Measurements from ENCODE around the gene FBXL15. TPM values are rescaled to one million over a fixed set of nuclear protein-coding genes. Genes with fewer than 3 reads are reported as not detected.

Gene FBXL15
- total RNA-seq, 1 experiment from 2014 or later, result 24.6 TPM

DNA sequence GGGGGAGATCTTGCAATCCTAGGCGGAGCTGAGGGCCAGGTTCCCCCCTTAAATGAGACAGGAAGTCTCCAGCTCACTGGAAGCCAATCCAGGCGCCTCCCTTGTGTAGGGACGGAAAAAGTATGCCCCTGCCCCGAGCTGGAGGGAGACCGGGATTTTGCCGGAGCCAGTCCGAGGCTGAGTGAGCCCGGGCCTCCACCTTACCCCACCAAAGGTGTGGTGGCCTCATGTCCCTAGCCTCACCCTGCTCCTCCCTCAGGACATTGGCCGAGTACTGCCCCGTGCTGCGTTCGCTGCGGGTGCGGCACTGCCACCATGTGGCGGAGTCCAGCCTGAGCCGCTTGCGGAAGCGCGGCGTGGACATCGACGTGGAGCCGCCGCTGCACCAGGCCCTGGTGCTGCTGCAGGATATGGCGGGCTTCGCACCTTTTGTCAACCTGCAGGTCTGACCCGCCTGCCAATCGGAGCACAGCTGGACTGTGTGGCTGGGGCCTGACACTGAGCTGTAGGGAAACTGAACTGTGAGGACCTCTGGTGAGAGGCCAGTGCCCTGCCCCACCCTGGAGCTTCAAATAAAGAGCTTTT lies 2.0 kb downstream of the FBXL15 start (continued):
- TF ChIP-seq, protein P1, sequence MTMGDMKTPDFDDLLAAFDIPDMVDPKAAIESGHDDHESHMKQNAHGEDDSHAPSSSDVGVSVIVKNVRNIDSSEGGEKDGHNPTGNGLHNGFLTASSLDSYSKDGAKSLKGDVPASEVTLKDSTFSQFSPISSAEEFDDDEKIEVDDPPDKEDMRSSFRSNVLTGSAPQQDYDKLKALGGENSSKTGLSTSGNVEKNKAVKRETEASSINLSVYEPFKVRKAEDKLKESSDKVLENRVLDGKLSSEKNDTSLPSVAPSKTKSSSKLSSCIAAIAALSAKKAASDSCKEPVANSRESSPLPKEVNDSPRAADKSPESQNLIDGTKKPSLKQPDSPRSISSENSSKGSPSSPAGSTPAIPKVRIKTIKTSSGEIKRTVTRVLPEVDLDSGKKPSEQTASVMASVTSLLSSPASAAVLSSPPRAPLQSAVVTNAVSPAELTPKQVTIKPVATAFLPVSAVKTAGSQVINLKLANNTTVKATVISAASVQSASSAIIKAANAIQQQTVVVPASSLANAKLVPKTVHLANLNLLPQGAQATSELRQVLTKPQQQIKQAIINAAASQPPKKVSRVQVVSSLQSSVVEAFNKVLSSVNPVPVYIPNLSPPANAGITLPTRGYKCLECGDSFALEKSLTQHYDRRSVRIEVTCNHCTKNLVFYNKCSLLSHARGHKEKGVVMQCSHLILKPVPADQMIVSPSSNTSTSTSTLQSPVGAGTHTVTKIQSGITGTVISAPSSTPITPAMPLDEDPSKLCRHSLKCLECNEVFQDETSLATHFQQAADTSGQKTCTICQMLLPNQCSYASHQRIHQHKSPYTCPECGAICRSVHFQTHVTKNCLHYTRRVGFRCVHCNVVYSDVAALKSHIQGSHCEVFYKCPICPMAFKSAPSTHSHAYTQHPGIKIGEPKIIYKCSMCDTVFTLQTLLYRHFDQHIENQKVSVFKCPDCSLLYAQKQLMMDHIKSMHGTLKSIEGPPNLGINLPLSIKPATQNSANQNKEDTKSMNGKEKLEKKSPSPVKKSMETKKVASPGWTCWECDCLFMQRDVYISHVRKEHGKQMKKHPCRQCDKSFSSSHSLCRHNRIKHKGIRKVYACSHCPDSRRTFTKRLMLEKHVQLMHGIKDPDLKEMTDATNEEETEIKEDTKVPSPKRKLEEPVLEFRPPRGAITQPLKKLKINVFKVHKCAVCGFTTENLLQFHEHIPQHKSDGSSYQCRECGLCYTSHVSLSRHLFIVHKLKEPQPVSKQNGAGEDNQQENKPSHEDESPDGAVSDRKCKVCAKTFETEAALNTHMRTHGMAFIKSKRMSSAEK (CRISPR knock-in tag; IDR thresholded peaks at IDR 0.05; ENCODE audit: borderline replicate concordance), result no peak
- no peak for TF ChIP-seq FOXJ3 (CRISPR knock-in tag; IDR thresholded peaks at IDR 0.05; ENCODE audit: borderline replicate concordance)
- TF ChIP-seq TCF7 (CRISPR knock-in tag; IDR thresholded peaks at IDR 0.05; ENCODE audit: low read depth), result no peak
- TF ChIP-seq ATF1 (CRISPR knock-in tag; IDR thresholded peaks at IDR 0.05), result no peak
- no peak; the same call in 1 of the 2 replicates for TF ChIP-seq ZNF423 (CRISPR knock-in tag; IDR thresholded peaks at IDR 0.05)

DNA sequence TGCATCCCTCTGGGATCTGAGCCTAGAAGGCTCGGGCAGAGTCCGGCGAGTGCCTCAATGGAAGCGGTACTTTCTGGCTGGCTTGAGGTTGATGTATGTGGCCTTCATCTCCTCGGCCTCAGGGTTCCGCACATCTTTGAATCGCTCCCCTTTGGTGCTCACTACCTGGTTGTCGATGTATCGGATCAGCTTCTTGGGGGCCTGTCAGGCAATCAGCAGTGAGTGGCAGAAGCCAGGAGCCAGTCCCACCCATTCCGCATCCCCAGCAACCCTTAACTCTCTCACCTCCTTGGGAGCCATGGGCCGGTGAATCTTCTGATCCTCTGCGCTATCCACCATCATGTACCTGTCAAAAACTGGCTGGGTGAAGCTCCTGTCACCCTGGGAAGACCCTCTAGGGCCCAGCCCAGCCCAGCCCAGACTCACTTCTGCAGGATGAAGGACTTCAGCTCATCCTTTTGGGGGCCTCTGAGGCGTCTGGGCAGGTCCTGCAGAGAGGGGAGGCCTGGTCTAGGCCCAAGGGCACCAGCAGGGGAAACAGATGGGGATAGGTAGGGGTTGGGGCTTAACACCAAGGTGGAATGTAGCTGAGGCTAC lies 2.8 kb downstream of the FBXL15 start:
- peaks cover 9% of the 10 kb centered on the region; the same call in 1 of the 2 replicates for H3K36me3 Mint-ChIP-seq
- CTCF ChIA-PET, result interaction anchor here (0.7 to 6.7 kb wide), 18 partner anchors 8 to 254 kb away, joined by 3 to 68 read pairs (median 24); partner anchors contain the start of genes C10orf95, CUEDC2, GBF1 and NFKB2
- POLR2A ChIA-PET, result interaction anchor here (0.8 to 5.0 kb wide), 4 partner anchors 8 to 50 kb away, joined by 3 to 34 read pairs (median 30); partner anchors contain the start of genes C10orf95 and CUEDC2
- DNase-seq (ENCODE audit: low spot score) (no peak), ATAC-seq (no peak)
- H3K27me3 Mint-ChIP-seq (ENCODE audit: low read depth), result peaks cover 8% of the 10 kb centered on the region
- peaks cover 9% of the 10 kb centered on the region for H3K4me1 Mint-ChIP-seq
- H3K4me3 Mint-ChIP-seq, result no peak overlapping the region
- H3K27ac Mint-ChIP-seq, result no peak overlapping the region
- H3K9me3 Mint-ChIP-seq, result no peaks in the 10 kb centered on the region
- TF ChIP-seq, protein P2, sequence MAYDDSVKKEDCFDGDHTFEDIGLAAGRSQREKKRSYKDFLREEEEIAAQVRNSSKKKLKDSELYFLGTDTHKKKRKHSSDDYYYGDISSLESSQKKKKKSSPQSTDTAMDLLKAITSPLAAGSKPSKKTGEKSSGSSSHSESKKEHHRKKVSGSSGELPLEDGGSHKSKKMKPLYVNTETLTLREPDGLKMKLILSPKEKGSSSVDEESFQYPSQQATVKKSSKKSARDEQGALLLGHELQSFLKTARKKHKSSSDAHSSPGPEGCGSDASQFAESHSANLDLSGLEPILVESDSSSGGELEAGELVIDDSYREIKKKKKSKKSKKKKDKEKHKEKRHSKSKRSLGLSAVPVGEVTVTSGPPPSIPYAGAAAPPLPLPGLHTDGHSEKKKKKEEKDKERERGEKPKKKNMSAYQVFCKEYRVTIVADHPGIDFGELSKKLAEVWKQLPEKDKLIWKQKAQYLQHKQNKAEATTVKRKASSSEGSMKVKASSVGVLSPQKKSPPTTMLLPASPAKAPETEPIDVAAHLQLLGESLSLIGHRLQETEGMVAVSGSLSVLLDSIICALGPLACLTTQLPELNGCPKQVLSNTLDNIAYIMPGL (CRISPR knock-in tag; IDR thresholded peaks at IDR 0.05), result no peak
- TF ChIP-seq TEAD4 (CRISPR knock-in tag; IDR thresholded peaks at IDR 0.05), result no peak
- TF ChIP-seq, protein P3, sequence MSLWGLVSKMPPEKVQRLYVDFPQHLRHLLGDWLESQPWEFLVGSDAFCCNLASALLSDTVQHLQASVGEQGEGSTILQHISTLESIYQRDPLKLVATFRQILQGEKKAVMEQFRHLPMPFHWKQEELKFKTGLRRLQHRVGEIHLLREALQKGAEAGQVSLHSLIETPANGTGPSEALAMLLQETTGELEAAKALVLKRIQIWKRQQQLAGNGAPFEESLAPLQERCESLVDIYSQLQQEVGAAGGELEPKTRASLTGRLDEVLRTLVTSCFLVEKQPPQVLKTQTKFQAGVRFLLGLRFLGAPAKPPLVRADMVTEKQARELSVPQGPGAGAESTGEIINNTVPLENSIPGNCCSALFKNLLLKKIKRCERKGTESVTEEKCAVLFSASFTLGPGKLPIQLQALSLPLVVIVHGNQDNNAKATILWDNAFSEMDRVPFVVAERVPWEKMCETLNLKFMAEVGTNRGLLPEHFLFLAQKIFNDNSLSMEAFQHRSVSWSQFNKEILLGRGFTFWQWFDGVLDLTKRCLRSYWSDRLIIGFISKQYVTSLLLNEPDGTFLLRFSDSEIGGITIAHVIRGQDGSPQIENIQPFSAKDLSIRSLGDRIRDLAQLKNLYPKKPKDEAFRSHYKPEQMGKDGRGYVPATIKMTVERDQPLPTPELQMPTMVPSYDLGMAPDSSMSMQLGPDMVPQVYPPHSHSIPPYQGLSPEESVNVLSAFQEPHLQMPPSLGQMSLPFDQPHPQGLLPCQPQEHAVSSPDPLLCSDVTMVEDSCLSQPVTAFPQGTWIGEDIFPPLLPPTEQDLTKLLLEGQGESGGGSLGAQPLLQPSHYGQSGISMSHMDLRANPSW (CRISPR knock-in tag; conservative IDR thresholded peaks at IDR 0.05; ENCODE audit: low read depth), result no peak
- TF ChIP-seq, protein P4, sequence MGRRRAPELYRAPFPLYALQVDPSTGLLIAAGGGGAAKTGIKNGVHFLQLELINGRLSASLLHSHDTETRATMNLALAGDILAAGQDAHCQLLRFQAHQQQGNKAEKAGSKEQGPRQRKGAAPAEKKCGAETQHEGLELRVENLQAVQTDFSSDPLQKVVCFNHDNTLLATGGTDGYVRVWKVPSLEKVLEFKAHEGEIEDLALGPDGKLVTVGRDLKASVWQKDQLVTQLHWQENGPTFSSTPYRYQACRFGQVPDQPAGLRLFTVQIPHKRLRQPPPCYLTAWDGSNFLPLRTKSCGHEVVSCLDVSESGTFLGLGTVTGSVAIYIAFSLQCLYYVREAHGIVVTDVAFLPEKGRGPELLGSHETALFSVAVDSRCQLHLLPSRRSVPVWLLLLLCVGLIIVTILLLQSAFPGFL (CRISPR knock-in tag; IDR thresholded peaks at IDR 0.05; ENCODE audit: borderline replicate concordance), result no peak
- TF ChIP-seq CREM (CRISPR knock-in tag; IDR thresholded peaks at IDR 0.05), result no peak
- TF ChIP-seq, protein P5, sequence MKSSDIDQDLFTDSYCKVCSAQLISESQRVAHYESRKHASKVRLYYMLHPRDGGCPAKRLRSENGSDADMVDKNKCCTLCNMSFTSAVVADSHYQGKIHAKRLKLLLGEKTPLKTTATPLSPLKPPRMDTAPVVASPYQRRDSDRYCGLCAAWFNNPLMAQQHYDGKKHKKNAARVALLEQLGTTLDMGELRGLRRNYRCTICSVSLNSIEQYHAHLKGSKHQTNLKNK (CRISPR knock-in tag; IDR thresholded peaks at IDR 0.05), result no peak
- TF ChIP-seq SP1 (CRISPR knock-in tag; conservative IDR thresholded peaks at IDR 0.05), result no peak
- no peak for TF ChIP-seq KAT7 (CRISPR knock-in tag; IDR thresholded peaks at IDR 0.05; ENCODE audit: borderline replicate concordance)
- TF ChIP-seq ZNF121 (CRISPR knock-in tag; IDR thresholded peaks at IDR 0.05), result no peak
- no peak for TF ChIP-seq TCF7 (CRISPR knock-in tag; IDR thresholded peaks at IDR 0.05; ENCODE audit: low read depth)
- no peak for TF ChIP-seq JUN (CRISPR knock-in tag; IDR thresholded peaks at IDR 0.05)
- TF ChIP-seq ZNF263 (CRISPR knock-in tag; IDR thresholded peaks at IDR 0.05; ENCODE audit: low read depth), result no peak

All from WTC11 (cell line).